Retina (tissue), 1 donor: ENCODE measurements around the gene FOCAD.
A peak's percentile ranks its signal among the peaks of the same experiment; 100 is the strongest.

Experiments used
- DNase-seq: peaks from one replicate; pipeline ENCODE4 v3.0.0-alpha.2; 2016

Gene FOCAD

DNA sequence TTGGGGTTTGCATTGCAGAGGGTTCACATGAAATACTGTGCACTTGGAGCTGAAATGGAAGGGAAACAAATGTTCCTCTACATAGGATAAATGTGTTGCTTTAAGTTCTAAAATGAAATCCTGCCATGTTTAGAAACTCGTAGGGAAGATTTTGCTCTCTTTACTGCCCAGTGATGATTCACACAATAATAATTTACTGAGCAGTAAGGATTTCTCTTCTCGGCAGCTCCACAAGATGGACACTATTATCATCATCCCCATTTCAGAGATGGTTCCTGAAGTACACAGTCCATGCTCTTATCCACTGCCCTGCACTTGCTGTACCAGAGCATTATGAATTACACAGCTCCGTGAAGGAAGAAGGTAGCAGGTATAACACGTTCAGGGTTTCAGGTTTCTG is 343.2 kb downstream of the FOCAD start:
- no peak for DNase-seq

DNA sequence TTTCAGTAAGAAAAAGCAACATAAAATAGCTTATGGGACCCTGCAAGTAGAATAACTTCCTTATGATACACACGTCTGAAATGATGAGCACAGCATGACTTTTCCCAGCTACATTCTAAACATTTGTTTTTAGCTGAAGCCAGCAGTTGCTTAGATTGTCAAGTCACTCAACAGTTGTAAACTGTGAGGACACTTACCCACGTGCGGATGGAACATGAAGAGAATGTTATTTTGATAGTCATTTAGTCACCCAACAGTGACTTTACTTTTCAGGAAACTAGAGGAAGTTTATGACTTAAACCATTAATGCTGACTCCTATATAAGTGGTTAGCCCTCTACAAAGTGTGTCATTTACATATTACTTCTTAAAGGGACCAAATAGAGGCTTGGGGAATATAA is 344.4 kb downstream of the FOCAD start:
- no peak for DNase-seq

DNA sequence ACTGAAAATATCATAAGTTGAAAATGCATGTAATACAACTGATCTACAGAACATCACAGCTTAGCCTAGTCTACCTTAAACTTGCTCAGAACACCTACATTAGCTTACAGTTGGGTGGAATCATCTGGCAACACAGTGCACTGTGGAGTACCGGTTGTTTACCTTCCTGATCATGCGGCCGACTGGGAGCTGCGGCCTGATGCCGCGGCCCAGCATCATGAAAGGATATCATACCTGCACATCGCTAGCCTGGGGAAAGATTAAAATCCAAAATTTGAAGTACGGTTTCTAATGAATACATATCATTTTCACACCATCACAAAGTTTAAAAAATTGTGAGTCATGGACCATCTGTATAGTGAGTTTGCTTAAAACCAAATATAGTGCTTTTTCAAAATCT is 345.6 kb downstream of the FOCAD start:
- no peak for DNase-seq

DNA sequence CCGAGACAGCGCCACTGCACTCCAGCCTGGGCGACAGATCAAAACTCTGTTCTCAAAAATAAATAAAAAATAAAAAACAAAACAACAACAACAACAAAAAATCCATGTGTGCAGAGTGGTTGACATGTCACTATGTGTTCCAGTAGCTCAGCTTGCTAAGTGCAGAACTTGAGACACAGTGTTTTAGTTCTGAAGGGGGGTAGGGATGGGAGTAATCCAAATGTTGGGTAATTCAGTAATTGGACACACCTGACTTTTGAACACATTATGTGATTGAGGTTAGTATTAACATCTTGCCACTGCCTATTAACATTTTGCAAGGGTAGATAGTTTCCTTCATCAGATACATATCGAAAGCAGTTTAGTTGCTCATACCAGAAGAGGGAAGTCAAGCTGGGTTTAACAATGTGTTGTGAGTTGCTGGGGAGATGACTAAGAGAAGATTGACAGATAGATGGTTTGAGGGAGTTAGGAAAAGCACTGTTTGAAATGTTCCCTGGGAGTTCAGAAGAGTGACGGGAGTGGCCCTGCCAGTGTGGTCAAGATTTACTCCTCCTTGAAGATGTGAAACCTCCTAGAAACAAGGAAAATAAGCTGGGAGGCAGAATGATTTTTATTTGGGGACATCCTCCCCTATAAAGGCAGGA is 346.5 kb downstream of the FOCAD start:
- DNase-seq = peak; percentile 7

DNA sequence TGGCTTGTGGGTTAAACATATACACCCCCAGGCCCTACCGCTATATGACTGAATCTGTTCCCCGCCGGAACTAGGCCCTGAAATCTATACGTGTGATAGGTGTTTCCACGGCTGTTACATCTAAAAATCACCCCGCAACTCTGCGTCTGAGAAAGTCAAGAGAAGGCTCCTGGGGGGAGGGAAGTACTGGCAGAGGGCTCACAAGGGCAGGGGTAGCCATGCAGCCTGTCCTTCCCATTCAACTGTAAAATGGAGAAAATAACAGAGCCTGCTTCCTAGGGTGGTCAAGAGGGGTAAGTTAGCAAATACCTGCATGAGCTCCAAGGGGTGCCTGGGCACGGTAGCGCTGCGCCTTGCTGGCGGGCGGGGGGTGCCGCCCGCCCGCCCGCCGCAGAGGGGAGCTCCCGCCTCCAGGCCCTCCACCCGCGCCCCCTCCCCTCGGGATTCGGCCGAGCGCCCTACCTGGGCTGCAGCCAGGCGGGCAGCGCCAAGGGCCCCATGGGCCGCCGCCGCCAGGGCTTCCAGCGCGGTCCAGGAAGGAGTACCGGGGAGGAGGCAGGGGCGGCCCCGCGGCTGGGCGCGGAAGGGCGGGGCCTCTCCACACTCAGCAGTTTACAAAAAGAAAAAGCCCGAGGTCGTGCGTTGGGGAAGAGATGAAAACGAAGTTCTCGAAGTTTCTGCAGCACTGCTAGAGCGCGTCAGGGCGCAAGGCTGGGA is 347.2 kb downstream of the FOCAD start, which contains the start of gene HACD4:
TSS of gene HACD4 (minus strand) at position 550 of the 717 bp plus-strand sequence. CDS start at position 500, 50 bp downstream.
- DNase-seq = peak; percentile 57

DNA sequence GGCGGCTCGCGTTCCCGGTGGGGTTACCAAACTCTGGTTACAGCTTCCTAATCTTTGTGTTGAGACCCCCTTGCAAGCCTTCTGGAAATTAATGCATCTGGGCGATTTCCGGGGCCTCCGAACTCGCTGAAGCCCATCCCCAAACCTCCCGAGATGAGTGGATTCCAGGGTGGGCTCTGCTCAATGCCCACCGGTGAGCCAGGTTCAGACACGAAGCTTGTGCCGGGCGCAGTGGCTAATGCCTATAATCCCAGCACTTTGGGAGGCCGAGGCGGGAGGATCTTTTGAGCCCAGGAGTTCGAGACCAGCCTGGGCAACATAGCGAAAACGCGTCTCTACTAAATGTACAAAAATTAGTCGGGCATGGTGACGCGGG is 347.7 kb downstream of the FOCAD start:
- no peak for DNase-seq

DNA sequence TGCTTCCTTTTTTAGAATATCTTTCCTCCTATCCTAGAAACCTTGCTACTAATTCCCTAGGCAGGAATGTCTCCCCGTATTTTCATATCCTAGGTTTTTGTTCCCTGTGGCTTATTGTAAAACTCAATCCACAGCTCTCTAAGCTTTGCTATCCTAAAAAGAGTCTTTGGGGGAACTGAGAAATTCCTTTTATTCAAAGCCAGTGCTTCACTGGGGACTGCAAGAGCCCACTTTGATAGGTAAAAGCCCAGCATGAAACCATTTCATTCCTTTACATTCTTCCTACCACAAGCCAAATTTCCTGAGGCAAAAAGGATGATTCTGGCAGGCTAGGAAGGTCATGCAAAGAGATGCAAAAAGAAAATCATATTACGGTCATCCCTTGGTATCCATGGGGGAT is 353.2 kb downstream of the FOCAD start:
- DNase-seq = no peak

DNA sequence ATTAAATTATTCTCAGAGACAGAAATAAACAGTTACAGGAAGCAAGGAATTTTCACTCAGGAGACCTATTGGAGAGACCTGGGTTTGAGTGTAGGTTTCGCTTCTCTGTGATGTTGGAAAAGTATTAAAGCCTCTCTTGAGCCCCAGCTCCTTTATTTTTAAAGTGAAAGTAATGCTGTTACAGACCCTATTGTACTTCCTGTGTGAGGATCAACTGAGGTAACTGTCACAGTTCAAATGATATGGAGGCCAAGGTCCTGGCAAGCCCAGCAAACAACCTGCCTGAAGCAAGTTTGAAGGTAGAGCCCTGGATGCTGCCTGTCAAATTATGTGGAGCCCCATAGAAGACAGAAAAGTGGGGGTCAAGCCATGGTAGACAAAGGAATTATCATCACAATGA is 355.2 kb downstream of the FOCAD start:
- DNase-seq = no peak

DNA sequence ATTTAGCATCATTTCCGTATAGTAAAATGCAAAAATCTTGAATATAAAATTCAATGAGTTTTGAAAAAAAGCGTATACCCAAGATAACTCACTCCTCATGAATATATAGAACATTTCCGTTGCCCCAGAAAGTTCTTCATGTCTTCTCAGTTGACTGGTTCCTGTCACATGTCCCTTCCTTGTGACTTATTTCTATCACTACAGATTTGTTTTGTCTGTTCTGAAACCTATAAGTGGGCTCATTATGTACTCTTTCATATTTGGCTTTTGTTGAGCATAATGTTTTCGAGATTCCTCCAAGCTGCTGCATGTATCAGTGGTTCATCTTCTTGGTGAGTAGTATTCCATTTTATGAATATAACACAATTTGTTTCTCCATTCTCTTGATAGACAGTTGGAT is 358.4 kb downstream of the FOCAD start:
- DNase-seq = no peak

DNA sequence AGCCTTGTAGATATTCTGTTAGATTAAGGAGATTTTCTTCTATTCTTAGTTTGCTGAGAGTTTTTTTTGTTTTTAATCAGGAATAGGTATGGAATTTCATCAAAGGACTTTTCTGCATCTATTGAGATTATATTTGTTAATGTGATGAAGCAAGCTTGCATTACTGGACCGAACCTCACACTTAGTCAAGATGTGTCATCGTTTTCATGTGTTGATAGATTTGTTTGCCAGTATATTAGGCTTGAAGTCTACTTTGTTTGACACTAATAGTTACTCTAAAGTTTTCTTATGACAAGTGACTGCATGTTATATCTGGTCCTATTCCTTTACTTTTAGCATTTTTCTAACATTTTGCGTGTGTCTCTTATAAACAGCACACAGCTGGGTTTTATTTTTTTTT is 359.8 kb downstream of the FOCAD start:
- DNase-seq = no peak
